HTERT RPE-1 (cell line): ENCODE measurements around the gene SLC6A17.

Experiments
- in situ Hi-C: fragments of 300-500 bp; cut with MboI; formaldehyde crosslinking; loops from 4 replicates; pipeline ENCODE4 v1.14.3; 2020; ENCODE audit warnings: low sequenced_read_pairs

Gene SLC6A17

GRCh38 chr1:110200666-110201065, 50.4 kb downstream of the SLC6A17 start:
- in situ Hi-C loops = loop anchor here (25.0 kb wide), 1 partner anchor 112 kb away; no protein-coding TSS in a partner anchor

- in situ Hi-C loops = loop anchor here (25.0 kb wide), 1 partner anchor 111 kb away; no protein-coding TSS in a partner anchor
These were observed 51.0 kb downstream of the SLC6A17 start for GRCh38 chr1:110201157-110201825.

- in situ Hi-C loops = loop anchor here (25.0 kb wide), 1 partner anchor 109 kb away; no protein-coding TSS in a partner anchor
These were observed 52.8 kb downstream of the SLC6A17 start for GRCh38 chr1:110203021-110203661.

GRCh38 chr1:110205156-110205555, 54.9 kb downstream of the SLC6A17 start:
- in situ Hi-C loops = loop anchor here (25.0 kb wide), 1 partner anchor 107 kb away; no protein-coding TSS in a partner anchor

GRCh38 chr1:110205591-110206155, 55.4 kb downstream of the SLC6A17 start:
- in situ Hi-C loops = loop anchor here (25.0 kb wide), 1 partner anchor 107 kb away; no protein-coding TSS in a partner anchor

GRCh38 chr1:110206261-110206920, 56.1 kb downstream of the SLC6A17 start:
- in situ Hi-C loops = loop anchor here (25.0 kb wide), 1 partner anchor 106 kb away; no protein-coding TSS in a partner anchor

GRCh38 chr1:110207831-110208230, 57.5 kb downstream of the SLC6A17 start:
- in situ Hi-C loops = loop anchor here (25.0 kb wide), 1 partner anchor 104 kb away; no protein-coding TSS in a partner anchor

GRCh38 chr1:110208916-110209645, 58.8 kb downstream of the SLC6A17 start:
- in situ Hi-C loops = loop anchor here (25.0 kb wide), 1 partner anchor 103 kb away; no protein-coding TSS in a partner anchor

- in situ Hi-C loops = loop anchor here (25.0 kb wide), 1 partner anchor 102 kb away; no protein-coding TSS in a partner anchor
These were observed 59.7 kb downstream of the SLC6A17 start, which contains the start of gene KCNC4 for GRCh38 chr1:110209715-110210603. Gene KCNC4 (plus strand): TSS chr1:110210314. CDS start chr1:110211500, 1,186 bp downstream.

GRCh38 chr1:110210604-110211495, 60.6 kb downstream of the SLC6A17 start:
- in situ Hi-C loops = loop anchor here (25.0 kb wide), 1 partner anchor 101 kb away; no protein-coding TSS in a partner anchor

GRCh38 chr1:110211496-110212168, 61.3 kb downstream of the SLC6A17 start:
- in situ Hi-C loops = loop anchor here (25.0 kb wide), 1 partner anchor 101 kb away; no protein-coding TSS in a partner anchor

GRCh38 chr1:110212169-110213142, 62.2 kb downstream of the SLC6A17 start:
- in situ Hi-C loops = loop anchor here (25.0 kb wide), 1 partner anchor 100 kb away; no protein-coding TSS in a partner anchor

- in situ Hi-C loops = loop anchor here (25.0 kb wide), 1 partner anchor 99 kb away; no protein-coding TSS in a partner anchor
These were observed 62.8 kb downstream of the SLC6A17 start for GRCh38 chr1:110213143-110213540.

GRCh38 chr1:110214454-110215404, 64.4 kb downstream of the SLC6A17 start:
- in situ Hi-C loops = loop anchor here (25.0 kb wide), 1 partner anchor 98 kb away; no protein-coding TSS in a partner anchor
